Testis (tissue), 2 donors: Measurements from ENCODE around the gene MLST8.

Experiments used
- CTCF ChIP-seq, 3 experiments: fragments of 450-650 bp in 2 of 3; fragments of 200-600 bp in 1 of 3; sonication (generic) in 1 of 3; IDR thresholded peaks; one replicate each; pipeline ENCODE4 v1.5.1; 2016 to 2019; ENCODE audit warnings: antibody characterized with exemption in 3 of 3, mild to moderate bottlenecking in 2 of 3, moderate library complexity in 1 of 3
- POLR2A ChIP-seq: fragments of 450-650 bp; IDR thresholded peaks from one replicate; pipeline ENCODE4 v1.6.1; 2017; ENCODE audit warnings: antibody characterized with exemption, mild to moderate bottlenecking, moderate library complexity

- TF ChIP-seq POLR2A, result no peak
- no peak for TF ChIP-seq CTCF (IDR thresholded peaks at IDR 0.05)
Measured at GRCh38 chr16:2163211-2163881, 41.9 kb upstream of the MLST8 start.
